Fibroblast of skin of right biceps (primary cell): ENCODE measurements around the gene ZNF543.
A peak's percentile ranks its signal among the peaks of the same experiment; 100 is the strongest.

Experiments used
- DNase-seq: peaks from one replicate; pipeline ENCODE4 v3.0.0-alpha.2; 2013

The ZNF543 gene

GRCh38 chr19:57320180-57321084 lies at the start of gene ZNF543:
Gene ZNF543, plus strand, starts transcription at chr19:57320472. Its CDS starts 382 bp downstream, at chr19:57320854.
- DNase-seq: peak; percentile 97

DNA sequence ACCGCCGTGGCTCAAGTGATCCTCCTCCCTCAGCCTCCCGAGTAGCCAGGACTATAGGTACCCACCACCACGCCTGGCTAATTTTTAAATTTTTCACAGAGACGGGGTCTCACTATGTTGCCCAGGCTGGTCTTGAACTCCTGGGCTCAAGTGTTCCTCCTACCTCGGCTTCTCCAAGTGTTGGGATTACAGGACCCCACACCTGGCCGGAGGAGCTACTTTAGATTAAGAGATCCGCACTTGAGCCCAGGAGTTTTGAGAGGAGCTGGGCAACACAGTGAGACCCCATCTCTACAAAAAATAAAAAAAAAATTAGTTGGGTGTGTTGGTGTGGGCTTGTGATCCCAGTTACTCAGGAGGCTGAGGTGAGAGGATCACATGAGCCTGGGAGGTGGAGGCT lies 49.0 kb upstream of the ZNF543 start:
- no peak for DNase-seq

- DNase-seq: no peak
Observed at GRCh38 chr19:57273014-57273413, 47.3 kb upstream of the ZNF543 start.

DNA sequence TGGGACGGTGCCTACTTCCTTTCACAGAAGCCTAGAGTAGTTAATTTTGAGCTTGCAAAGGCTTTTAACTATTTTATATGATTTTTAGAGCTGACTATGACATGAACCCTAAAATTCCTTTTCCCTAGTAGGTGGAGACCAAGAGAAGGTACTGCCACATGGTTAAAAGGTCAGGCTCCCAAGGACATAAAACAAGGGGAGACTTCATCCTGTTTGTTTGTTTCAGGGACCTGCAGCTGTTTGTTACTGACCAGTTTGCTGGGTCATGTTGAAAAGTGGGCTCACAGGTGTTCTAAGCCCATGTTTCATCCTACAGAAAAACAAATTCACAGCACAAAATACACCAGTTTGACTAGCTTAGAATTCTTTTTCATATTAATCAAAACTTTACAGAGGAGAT lies 43.8 kb upstream of the ZNF543 start:
- DNase-seq: no peak

- DNase-seq: peak; percentile 59
Observed at GRCh38 chr19:57278481-57278880, 41.8 kb upstream of the ZNF543 start.

GRCh38 chr19:57279418-57280164 lies 40.7 kb upstream of the ZNF543 start:
- DNase-seq: peak; percentile 98

- DNase-seq: peak; percentile 99
Observed at GRCh38 chr19:57280165-57280961, 39.9 kb upstream of the ZNF543 start, which contains the start of gene ZNF460. Gene ZNF460, plus strand, starts transcription at chr19:57280485. Its CDS starts 322 bp downstream, at chr19:57280807.

GRCh38 chr19:57280962-57281400 lies 39.3 kb upstream of the ZNF543 start:
- DNase-seq: peak; percentile 19

DNA sequence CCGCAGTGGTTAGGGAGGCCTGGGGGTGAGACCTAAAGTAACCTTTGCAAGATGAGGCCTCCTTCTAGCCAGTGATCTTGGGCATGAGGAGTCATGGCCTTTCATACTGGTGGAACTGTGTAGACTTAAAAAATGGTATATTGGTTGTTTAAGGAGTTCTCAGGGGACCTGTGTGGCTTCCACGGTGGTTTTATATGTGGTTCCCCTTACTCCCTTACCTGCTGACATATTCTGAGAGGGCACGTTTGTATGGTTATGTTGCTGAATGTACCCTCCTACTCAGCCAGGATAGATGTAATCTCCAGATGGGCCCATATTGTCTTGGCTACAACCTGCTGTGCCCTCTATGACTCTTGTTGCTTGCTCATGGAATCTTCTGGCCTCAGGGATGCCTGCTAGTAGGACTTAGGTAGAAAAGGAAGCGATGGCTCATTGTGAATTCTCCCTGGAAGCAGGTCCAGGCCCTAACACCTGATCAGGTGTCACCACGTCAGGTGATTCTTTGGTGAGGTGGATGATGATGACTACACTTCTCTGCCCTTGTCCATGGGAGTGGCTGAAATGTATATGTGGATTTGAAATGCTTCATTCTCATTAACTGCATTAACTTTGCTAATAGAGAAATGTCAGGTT lies 38.1 kb upstream of the ZNF543 start:
- DNase-seq: no peak

DNA sequence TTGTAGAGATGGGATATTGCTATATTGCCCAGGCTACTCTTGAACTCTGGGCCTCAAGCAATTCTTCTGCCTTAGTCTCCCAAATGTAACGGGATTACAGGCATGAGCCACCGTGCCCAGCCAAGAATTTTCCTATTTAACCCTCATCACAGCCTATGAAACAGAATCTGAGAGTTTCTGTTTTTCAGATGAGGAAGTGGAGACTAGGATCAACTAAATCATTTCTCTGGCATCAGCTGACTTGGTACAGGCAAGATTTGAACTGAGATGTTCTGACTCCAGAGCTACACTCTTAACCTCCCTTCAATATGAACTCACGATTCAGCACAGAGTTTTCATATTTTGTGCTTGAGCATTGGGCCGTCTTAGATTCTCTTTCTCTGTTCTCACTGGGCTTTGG lies 31.9 kb upstream of the ZNF543 start:
- DNase-seq: no peak

DNA sequence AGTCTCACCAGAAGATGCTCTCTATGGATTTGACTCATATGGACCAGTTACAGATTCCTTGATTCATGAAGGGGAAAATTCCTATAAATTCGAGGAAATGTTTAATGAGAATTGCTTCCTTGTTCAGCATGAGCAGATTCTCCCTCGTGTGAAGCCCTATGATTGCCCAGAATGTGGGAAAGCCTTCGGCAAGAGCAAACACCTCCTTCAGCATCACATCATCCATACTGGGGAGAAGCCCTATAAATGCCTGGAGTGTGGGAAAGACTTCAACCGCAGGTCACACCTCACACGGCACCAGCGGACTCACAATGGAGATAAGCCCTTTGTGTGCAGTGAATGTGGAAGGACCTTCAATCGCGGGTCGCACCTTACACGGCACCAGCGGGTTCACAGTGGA lies 29.3 kb upstream of the ZNF543 start:
- no peak for DNase-seq

DNA sequence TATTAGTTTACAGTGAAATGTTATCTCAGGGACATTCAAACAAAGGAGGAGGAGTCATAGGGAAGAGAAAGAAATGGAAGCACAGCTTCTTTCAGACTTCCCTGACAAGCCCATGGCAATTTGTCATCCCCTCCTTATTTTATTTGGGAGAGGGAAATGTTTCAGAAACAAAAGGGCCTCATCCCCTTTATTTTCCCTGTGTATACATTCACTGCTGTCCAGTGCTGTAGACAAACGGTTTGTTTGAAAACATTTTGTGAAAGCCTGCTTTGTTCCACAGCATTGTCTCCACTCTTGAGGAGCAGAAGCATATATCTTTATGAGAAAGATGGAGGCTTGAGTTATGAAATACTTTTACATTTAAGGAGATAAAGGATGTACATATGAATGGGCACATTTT lies 27.7 kb upstream of the ZNF543 start:
- no peak for DNase-seq

GRCh38 chr19:57293719-57294118 lies 26.6 kb upstream of the ZNF543 start:
- no peak for DNase-seq

GRCh38 chr19:57302020-57302465 lies 18.2 kb upstream of the ZNF543 start:
- peak; percentile 77 for DNase-seq

DNA sequence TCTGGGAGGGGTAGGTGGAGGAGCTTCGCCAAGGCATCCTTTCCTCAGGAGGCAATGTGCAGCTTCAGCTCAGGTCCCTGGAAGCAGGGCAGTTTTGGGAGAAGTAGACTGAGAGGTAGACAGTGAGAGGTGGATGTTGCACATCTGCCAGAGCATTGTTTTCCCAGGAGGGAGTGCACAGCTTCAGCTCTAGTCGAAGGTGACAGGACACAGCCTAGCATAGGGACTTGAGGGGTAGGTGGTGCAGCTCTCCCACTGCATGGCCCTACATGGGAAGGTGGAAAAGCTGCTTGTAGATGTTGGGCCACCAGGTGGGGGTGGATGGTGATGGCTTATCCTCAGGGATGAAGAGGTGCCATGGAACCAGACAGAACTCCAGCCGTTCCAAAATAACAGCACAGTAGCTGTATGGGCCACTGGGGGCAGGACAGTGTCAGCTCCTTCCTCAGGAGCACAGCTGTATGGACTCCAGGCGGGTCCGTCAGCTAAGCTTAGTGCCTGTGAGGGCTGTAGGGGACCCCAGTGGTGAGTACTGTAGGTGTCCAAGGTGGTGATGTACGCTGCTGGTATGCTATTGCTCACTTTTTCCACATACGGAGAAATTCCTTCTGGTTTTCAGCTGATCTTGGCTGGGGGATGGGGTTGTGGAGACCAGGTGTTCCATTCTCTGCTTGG lies 17.4 kb upstream of the ZNF543 start:
- DNase-seq: no peak

- DNase-seq: no peak
Observed at GRCh38 chr19:57305056-57305455, 15.2 kb upstream of the ZNF543 start.

DNA sequence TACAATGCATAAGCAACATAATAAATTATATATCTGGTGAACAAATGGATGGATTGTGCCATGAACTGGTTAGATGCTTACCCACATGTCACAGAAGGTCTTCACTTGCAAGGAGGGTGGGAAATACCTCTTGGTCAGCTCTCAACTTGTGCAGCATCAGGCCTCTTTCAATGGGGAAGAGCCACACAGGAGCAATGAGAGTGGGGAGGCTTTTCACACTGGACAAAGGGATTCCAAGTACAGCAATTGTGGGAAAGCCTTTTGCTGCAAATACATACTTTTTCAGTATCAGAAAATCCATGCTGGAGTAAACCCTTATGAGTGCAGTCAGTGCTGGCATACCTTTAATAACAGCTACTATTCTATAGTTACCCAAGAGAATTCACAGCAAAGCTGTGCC lies 11.8 kb upstream of the ZNF543 start:
- no peak for DNase-seq

GRCh38 chr19:57310792-57311191 lies 9.5 kb upstream of the ZNF543 start:
- DNase-seq: no peak

- no peak for DNase-seq
Observed at GRCh38 chr19:57314146-57314545, 6.1 kb upstream of the ZNF543 start.

DNA sequence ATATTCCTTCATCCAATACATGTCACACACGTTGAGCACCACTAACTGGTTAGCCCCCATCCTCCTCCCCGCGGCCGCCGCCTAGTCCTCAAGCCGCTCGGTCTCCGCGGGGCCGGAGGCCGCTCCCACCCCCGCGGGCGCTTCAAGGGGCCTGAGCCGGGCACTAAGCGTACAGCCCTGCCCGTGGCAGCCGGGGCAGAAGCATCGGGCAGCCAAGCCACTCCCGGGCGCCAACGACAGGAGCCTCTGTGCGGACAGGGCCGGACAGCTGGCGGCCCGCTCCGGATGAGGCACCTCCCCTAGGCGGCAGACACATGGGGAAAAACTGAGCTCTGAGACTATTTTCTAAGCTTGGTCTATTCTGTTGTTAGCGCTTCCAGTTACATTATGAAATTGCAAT lies 2.8 kb upstream of the ZNF543 start:
- DNase-seq: no peak

DNA sequence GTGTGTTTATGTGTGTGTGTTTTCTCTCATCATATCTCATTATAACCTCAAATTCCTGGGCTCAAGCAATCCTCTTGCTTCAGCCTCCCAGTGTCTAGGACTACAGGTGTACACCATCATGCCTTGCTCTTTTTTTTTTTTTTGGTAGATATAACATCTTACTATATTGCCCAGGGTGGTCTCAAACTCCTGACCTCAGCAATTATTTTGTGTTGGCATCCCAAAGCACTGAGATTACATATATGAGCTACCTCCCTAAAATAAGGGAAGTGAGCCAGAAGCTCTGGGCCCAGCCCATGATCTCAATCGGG lies 448 bp upstream of the ZNF543 start:
- DNase-seq: no peak

- DNase-seq: no peak
Observed at GRCh38 chr19:57321116-57321515, 844 bp downstream of the ZNF543 start.
